HG02970 (cell line): Measurements from ENCODE around the gene SLC24A3.

Experiments used
- ATAC-seq: cut with Tn5 transposase; IDR thresholded peaks from one replicate; pipeline ENCODE4 v1.9.1; 2021; ENCODE audit warnings: mild to moderate bottlenecking, moderate library complexity, moderate number of reproducible peaks; ENCODE audit not compliant: unreplicated experiment, low FRiP score

The SLC24A3 gene

DNA sequence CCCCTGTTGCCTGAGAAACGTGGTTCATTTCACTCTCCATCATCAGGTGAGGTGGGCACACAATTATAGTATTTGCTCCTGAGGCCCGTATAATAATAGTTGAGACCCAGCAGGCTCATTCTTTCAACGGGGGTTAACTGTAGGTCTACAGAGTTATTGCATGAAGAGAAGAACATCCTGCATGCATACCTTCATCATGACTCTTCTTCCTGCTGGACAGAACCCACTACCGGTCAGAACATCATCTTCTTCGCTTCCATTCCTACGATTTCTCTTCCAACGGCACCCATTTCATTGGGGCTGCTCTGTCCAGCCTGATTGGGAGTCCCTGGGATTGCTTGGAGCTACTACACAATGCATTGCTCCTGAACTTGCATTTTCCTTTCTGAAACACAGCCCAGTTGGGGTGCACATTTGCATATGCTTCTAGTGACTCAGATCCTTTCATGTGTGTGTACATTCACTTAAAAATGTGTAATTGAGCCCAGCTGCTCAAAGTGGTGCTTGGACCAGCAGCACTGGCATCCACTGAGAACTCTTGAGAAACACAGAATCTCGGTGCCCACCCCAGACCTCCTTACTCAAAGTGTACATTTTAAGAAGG is 57.4 kb downstream of the SLC24A3 start:
- ATAC-seq: no peak

DNA sequence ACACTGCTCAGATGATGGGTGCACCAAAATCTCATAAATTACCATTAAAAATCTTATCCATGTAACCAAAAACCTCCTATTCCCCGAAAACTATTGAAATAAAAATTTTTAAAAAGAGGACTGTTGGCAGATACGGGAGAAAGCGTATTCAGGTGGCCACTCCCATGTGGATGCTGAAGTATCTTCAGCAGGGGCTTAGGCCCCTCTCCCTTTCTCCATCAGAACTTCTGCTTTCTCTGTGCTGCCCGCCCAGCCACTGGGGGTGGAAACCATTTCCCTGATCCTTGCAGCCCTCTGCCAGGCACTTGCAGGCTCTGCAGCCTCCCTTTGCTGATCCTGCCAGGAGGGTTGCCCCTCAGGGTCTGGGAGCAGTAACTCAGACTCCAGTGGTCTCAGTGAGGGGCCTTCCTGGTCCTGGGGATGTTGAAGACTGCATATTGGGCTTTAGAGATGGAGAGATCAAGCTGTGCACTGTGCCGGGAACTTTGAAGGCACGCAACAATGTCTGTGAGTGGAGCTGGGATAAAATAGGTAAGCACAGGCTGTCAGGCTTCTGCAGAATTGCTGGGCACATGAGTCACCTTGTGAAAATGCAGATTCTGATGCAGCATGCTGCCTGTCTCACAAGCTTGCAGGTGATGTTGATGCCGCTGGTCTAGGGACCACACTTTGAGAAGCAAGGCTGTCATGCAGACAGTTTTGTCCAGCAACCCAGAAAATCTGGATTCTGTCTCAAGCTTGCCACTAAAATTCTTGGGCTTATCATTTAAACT is 59.6 kb downstream of the SLC24A3 start:
- no peak for ATAC-seq

DNA sequence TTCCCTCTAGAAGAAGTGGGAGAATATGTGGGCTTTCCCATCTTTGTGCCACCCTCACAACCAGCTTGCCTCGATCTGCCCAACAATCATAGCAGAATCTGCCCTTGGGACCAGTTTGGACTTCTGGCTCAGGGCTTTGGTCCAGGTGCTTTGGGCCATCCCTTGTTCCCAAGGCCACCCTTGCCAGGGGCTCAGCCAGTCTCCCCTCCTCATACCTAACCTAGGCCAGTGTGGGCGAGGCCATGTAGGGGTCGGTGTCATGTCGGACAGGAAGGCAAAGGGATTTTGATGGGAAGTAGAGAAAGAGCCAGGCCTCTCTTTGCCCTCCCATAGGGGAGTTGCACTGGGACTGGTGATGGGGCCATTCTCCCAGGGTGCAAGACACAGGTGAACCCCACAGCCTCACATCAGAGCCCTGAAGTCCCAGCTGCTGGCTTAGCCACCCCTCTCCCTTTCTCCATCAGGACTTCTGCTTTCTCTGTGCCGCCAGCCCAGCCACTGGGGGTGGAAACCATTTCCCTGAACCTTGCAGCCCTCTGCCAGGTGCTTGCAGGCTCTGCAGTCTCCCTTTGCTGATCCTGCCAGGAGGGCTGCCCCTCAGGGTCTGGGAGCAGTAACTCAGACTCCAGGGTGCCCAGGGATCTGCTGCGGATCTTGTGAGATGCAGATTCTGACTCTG is 60.7 kb downstream of the SLC24A3 start:
- ATAC-seq: no peak

DNA sequence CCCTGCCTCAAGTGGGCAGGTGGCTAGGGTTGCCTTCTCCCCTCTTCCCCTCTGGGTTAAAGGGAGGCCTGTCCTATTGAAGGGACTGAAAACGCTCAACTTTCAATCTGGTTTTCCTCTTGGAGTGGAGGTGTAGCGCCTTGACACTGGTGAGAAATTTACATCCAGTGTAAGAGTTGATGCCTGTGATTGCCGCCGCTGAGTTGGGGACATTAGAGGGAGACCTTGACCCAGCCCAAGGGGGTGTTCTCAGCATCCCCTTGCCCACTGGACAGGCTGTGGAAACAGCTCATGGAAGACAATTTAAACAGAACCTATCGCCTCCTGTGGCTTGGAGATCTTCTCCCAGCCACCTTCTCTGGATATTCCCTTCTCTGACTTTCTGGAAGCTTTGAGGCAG is 61.6 kb downstream of the SLC24A3 start:
- ATAC-seq: no peak

DNA sequence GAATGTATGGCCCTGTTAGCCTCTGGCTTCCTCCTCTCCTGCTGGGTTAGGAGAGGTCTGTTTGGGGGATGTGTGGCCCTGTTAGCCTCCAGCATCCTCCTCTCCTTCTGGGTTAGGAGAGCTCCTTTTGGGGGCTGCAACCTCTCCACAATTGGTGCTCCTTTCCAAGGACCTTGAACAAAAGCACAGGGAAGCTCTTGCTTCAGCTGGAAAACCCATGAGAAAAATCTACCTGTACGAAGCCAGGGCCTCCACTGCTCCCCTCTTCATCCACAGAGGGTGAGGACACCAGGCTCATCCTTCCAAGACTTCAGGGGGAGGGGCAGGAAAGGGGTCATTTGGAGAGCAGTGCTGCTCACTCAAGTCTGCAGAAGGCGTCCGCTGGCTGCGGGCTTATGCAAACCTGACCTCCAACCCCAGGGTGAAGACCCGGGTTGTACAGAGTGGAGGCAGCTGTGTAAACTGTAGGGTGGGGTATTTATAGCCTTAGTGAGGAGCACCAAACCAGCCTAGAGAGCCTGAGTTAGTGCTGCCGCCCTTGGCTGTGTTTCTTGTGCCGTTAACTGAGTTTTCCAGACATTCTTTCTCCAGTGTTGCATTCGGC is 62.1 kb downstream of the SLC24A3 start:
- ATAC-seq: no peak

DNA sequence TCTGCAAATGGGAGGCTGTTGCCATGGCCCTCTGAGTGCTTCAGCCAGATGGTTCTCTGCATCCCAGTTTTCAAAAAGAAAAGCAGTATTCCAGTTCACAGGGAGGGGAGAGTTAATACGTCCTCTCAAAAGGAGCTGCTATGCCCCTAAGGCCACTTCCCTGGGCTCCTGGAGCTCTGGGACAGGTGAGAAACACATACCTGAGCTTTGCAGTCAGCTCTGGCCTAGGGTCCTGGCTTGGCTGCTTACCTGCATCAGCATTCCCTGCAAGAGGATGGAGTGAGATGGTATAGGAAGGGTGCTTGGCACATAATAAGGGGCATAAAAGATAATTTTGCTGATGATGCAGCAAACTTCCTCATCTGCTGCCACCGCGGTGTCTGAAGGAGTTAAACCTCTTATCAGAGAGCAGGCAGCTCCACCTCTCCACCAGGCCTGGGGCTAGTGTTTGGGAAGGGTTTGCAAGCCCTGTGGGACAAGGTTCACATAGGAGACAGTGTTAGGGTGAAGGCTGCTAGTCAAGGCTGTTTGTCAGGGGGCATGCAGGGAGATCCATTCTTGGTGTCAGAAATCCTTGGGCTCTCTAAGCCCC is 62.7 kb downstream of the SLC24A3 start:
- ATAC-seq: no peak

DNA sequence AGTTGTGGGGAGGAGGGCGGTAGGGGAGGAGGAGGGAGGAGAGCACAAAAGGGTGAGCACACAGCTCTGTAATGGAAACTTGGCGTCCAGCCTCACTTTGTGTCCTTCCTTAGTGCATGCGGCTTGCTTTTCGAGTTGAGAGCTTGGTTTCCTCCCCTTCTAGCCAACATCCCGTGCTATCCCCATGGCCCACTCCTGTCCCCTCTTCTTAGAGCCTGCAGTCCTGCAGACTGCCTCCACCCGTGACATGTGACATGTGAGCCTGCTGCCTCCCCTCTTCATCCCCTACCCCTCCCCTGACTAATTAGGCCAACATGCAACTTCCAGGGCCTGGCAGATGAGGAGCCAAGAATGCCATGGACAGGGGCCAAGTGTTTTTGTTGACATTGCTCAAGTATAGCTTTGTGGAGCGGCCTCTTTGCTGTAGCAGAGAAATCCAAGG is 63.2 kb downstream of the SLC24A3 start:
- ATAC-seq: no peak

DNA sequence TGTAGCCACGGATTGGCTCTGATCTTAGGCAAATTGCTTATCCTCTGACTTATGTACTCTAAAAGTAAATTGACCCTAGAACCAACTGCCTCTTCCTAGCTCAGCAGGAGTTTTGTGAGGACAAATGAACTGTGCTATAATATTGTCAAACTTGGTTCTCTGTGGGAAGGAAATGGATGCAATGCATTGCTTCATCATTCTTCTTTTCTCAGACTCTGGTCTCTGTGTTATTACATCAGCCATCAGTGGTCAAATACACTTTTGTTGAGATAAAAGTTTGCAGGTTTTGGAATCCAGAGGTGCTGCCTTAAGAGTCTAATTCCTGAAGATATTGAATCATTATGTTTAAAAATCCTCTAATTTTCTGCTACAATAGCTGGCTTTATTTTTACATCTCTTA is 64.9 kb downstream of the SLC24A3 start:
- no peak for ATAC-seq

DNA sequence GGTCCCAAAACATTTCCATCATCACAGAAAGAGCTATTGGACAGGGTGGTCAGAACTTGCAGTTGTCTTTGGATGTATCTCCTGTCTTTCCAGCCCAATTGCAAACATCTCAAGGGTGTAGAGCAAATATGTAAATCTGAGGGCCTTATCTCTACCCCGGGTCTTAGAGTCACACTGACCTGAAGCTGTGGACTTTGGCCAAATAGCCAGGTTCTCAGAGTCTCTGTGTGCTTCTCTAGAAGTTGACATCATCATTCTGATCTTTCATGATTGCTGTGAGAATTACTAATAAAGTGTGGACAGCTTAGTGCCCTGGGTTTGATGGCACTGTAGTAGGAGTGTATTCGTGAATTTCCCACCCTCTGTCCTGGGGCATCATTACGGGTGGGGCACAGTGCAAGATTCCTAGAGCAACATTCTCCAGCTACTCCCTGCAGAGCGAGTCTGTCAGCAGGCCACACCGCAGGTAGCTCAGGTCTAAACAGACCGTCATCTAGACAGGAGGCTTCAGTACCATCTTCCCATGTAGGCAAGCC is 71.1 kb downstream of the SLC24A3 start:
- no peak for ATAC-seq

DNA sequence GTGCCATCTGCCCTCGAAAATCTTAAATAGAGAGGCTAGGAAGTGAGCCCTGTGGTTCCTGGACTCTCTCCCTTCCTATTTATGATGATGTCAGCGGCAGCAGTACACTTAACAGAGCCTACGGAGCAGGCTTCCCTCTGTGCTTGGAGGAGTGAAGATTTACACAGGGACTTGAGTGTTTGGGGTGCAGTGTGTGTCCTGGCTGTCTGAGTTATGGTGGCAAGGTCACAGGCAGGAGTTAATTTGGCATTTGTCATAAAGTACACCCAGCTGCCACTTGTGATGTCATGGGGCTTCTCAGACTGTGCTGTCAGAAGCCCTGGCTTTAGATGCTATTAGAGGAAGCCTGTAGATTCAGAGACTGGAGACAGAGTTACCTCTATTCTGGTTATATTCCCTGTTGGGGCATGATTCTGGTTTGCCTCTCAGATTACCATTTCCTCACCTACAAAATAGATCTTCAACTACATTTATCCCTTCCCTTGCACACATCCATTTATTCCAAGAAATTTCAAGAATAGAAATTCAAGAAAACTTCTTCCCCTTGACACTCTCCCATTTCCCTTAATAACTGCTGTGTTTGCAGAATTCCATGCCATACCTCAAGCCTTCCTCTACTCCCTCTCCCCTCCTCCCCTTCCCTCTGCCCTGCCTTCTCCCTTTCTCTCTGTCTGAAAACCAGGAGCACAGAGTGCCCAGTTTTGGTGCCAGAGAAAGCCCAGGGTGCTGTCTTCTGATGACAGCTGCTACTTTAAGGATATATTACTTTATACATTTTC is 72.1 kb downstream of the SLC24A3 start:
- no peak for ATAC-seq

DNA sequence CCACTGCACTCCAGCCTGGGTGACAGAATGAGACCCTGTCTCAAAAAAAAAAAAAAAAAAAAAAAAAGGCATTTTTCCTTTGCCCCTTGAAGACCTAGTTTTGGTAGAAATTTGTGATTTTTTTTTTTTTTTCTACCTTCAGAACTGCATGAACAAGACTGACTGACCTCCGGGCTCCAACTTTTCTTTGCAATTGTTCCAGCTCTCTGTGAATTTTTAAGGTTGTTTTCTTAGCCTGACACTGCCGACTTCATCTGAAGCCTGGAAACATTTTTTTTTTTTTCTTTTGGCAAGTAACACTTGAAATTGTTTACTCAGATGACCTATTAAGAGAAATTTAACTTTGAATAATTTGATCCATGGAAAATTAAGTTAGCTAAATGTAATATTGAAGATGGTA is 73.0 kb downstream of the SLC24A3 start:
- no peak for ATAC-seq

DNA sequence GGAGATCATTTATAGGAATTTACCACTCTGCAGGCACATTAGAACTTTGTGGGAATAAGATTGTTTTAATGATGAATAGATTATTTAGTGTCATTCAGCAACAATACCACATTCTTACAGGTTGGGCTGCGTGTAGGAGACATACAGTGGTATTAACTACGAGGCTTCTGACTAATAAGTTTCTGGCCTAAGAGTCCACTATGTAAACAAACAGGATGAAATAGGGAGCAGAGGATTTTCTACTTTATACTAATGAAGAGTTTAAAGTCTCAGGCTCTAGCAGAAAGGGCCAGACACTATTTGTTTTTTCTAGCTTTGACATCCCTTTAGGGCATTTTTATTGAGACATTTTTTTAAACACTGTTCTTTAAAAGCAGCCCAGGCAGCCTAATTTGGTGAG is 75.6 kb downstream of the SLC24A3 start:
- ATAC-seq: no peak

DNA sequence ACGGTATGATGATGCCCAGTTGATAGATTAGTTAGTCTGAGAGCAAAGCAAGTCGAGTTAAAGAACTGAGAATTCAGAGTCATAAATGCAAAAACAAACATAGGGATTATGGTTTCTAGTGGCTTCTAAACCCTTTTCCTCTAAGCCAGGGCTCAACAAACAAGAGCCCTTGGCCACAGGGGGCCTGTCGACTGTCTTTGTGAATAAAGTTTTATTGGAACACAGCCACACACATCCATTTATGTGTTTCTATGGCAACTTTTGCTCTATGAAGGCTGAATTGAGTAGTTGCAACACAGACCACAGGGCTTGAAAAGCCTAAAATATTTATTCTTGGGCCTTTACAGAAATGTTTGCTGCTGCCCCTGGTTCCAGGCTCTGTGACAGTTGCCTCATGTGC is 76.2 kb downstream of the SLC24A3 start:
- ATAC-seq: no peak

DNA sequence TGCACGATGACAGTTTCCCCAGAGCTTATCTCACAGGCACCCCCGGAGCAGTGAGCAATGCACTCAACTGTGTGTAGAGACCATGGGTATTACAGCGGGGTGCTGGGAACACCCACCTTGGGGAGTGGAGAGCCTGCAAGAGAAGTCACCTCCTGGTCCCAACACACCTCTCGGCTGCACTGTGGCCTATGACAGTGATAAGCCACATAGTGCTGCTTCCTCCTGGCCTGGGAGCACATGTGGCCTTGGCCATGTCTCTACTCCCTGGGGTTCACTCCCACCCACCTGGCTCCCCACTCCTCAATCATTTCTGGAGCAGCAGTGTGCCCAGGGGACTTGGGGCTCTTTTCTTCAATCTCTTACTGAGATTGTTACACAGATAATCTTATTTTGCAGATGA is 77.0 kb downstream of the SLC24A3 start:
- ATAC-seq: no peak

DNA sequence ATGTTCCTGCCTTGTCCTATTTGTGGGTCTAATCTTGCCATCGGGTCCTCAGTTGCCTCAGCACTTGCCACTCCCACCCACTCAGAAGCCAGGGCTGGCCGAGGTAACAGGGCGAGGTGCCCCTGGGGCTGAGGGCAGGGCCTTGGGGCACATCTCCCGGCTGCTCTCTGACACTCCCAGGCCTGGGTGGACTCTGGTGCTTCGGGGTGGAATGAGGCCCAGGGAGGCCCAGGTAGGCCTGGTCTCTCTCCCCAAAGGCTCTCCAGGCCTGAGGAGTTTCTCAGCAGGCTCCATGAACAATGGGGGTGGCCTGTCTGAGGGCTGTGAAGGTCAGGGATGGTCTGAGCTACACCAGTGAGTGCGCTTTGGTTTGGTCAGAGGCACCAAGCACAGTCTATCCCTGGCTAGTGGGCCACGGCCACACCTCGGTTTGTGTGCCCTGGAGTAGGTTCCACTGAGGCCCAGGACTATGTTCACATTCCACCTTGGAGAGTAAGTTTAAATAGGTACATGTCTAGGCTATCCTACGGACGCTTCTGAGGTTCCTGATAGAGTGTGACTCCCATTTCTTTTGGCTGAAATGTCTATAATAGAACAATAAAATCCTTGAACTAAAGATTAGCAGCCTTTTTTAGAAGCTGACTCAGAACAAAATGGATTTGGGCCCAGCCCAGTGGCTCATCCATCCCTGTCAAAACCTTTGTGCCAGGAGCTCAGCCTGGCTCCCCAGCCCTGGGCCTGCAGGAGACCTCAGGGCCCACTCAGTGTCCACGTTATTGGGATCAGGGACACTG is 78.8 kb downstream of the SLC24A3 start:
- no peak for ATAC-seq

DNA sequence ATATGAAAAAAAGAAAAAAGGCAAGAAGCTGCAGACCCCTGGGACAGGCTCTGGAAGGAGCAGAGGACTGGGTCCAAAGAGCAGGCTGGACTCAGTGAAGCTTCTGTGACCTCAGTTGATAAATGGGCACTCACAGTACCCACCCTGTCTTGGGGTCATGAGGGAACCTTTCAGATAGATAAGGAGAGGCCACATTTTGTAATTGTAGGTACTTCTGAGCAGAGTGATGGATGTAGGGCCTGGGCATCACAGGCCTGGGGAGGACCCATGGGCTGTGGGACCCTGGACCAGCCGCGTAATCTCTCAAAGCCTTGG is 79.3 kb downstream of the SLC24A3 start:
- ATAC-seq: no peak

DNA sequence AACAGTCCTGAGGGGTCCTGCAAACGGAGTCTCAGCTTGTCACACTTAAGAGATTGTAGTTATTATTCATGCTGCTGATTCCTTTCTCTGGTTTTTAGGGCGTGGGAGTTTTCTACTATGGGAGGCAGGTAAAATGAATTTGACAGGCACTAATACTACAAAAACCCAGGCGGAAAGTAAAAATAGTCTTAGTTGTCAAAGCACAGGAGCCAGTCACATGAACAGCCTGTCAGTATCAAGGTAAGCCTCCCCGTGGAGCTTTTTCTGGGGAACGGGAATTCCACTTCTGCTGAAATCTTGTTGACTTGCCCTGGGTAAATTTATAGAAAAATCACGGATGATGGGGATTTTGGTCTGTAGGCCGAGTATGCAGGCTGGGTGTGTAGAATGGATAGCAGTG is 79.8 kb downstream of the SLC24A3 start:
- no peak for ATAC-seq

DNA sequence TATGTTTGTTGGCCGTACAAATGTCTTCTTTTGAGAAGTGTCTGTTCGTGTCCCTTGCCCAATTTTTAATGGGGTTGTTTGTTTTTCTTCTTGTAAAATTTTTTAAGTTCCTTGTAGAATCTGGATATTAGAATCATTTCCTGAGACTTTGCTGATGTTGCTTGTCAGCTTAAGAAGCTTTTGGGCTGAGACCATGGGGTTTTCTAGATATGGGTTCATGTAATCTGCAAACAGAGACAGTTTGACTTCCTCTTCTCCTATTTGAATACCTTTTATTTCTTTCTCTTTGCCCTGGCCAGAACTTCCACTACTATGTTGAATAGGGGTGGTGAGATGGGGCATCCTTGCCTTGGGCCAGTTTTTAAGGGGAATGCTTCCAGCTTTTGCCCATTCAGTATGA is 82.6 kb downstream of the SLC24A3 start:
- ATAC-seq: no peak

DNA sequence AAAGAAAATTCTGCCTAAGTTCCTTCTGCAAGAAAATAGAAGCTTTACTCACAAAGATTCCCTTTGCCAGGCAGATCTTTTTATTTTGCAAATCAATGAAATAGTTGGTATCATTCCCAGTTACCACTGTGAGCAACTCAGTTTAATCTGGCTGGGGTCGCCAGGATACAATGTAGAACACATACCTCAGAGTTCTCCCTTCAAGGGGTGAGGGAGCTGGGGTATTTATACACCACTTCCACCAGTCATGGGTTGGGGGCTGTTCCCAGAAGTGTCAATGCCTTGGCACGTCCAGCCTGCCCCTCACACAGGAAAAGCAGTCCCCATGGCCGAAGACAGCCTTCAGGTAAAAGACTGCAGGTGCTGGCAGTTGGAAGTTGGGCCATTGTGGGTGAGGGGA is 86.2 kb downstream of the SLC24A3 start:
- ATAC-seq: no peak
